Activated CD8-positive, alpha-beta memory T cell treated with anti-CD3 and anti-CD28 coated beads for 48 hours (primary cell): ENCODE results near the gene TTBK1.

Experiments
- DNase-seq, 3 experiments: peaks; one replicate each; pipeline ENCODE4 v3.0.0-alpha.2; 2020; ENCODE audit warnings: low read depth in 2 of 3, low spot score in 2 of 3

Gene TTBK1

DNA sequence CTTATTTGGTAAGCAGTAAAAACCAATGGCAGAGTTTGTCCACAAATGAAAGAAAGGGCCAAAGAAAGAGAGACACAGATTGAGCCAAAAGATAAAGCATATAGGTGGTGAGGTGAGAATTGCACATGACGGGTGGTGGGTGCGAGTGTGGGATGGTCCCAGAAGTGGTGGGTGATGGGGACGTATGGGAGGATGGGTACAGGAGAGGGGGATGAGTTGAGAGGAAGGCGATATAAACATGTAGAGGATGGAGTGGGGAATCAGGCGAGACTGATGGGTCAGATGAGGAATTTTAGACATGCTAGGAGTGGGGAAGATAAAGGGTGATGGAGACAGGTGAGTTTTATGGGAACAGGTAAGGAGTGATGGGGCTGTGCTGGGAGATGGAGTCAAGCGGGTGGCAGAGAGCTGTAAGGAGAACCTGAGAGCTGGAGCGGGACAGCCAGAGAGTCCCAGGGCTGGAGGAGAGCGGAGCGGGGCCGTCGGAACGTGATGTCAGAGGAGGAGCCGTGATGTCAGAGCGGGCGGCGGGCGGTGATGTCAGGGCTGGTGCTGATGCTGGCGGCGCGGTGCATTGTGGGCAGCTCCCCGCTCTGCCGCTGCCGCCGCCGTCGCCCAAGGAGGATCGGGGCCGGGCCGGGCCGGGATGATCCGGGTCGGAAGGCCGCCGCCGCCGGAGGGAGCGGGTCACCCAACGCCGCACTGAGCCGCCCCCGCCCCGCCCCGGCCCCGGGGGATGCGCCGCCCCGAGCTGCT is at the start of gene TTBK1:
Gene TTBK1 (plus strand): TSS at position 574 of the 756 bp plus-strand sequence. CDS start 3,180 bp downstream, outside the sequence.
- no peak for DNase-seq

GRCh38 chr6:43193929-43194328 is 49.4 kb upstream of the TTBK1 start:
- no peak for DNase-seq

- no peak for DNase-seq
Observed at GRCh38 chr6:43196337-43196736, 46.9 kb upstream of the TTBK1 start.

DNA sequence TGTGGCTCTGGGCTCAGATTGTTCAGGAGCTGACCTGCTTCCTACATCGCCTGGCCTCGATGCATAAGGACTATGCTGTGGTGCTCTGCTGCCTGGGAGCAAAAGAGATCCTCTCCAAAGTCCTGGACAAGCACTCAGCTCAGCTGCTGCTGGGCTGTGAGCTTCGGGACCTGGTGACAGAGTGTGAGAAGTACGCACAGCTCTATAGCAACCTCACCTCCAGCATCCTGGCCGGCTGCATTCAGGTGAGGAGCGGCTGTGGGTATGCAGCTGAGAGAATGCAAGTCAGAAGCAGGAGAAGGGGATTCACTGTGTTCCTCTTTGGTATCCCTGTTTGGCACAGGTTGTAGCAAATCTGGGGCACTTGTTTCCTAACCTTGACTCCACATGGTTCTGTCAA is 43.4 kb upstream of the TTBK1 start:
- DNase-seq: no peak

- no peak for DNase-seq
Observed at GRCh38 chr6:43200541-43200940, 42.7 kb upstream of the TTBK1 start.

- DNase-seq: no peak
Observed at GRCh38 chr6:43202451-43202850, 40.8 kb upstream of the TTBK1 start.

- DNase-seq: no peak
Observed at GRCh38 chr6:43203029-43203717, 40.1 kb upstream of the TTBK1 start.

- DNase-seq: no peak
Observed at GRCh38 chr6:43203718-43204095, 39.6 kb upstream of the TTBK1 start.

DNA sequence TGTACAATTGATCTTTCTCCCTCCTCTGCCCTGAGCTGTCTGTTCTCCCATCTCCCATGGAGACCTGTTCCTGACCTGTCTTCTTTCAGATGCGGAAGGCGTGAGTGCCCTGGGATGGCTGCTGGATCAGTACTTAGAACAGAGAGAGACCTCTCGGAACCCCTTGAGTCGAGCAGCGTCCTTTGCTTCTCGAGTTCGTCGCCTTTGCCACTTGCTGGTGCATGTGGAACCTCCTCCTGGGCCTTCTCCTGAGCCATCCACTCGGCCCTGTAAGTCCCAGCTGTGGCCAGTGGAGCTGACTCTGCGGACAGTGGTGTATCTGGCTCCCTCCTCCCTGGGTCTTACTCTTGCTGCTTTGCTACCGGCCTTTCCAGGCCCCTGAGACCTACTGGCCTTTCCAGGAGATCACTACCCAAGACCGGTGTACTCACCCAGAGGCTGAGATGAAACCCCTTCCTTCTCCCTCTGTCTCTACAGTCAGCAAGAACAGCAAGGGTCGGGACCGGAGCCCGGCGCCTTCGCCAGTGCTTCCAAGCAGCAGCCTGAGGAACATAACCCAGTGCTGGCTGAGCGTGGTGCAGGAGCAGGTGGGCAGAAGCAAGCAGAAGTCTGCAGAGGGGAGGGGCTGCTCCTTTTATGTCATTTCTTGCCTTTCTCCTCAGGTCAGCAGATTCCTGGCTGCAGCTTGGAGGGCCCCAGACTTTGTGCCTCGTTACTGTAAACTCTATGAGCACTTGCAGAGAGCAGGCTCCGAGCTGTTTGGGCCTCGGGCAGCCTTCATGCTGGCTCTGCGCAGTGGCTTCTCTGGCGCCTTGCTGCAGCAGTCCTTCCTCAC is 38.8 kb upstream of the TTBK1 start:
- no peak for DNase-seq

- DNase-seq: no peak
Observed at GRCh38 chr6:43205849-43206248, 37.4 kb upstream of the TTBK1 start.

- DNase-seq: no peak
Observed at GRCh38 chr6:43207286-43207685, 36.0 kb upstream of the TTBK1 start.

DNA sequence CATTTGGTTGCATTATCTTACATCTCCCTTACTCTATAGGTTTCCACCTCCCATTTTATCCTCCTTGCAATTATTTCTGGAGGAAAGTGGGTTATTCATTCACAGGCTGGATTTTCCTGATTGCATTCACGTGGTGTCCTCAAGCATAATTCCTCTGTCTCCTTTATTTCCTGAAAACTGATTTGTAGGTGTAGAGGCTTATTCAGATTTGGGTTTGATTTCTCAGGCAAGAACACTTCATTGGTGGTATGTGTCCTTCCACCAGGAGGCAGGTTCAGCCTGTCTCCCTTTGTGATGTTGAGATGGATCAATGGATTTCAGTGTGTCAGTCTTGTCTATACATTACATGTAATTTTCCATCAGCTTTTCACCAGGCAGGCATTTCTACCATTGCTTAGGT is 31.3 kb upstream of the TTBK1 start:
- DNase-seq: no peak

DNA sequence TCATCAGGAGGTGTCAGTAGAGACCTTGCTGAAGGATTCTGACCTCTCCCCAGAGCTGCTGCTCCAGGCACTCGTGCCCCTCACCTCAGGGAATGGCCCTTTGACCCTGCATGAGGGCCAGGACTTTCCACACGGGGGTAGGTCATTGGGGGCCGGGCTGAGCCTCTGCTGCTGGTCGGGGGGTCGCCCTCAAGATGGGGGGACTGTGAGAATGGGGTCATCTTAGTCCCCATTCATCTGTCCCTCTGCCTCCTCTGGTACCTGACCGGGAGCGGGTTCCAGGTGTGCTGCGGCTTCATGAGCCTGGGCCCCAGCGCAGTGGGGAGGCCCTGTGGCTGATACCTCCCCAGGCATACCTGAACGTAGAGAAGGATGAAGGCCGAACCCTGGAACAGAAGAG is 29.9 kb upstream of the TTBK1 start:
- DNase-seq: no peak

- DNase-seq: no peak
Observed at GRCh38 chr6:43215066-43215465, 28.2 kb upstream of the TTBK1 start.

DNA sequence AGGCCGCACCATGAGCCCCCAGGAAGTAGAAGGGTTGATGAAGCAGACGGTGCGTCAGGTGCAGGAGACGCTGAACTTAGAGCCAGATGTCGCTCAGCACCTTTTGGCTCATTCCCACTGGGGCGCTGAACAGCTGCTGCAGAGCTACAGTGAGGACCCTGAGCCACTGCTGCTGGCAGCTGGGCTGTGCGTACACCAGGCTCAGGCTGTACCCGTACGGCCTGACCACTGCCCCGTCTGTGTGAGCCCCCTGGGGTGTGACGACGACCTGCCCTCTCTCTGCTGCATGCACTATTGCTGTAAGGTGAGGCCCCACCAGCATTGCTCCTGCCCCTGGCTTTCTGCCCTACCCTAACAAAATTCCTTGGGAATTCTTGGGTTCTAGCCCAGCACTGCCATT is 27.1 kb upstream of the TTBK1 start:
- DNase-seq: no peak

DNA sequence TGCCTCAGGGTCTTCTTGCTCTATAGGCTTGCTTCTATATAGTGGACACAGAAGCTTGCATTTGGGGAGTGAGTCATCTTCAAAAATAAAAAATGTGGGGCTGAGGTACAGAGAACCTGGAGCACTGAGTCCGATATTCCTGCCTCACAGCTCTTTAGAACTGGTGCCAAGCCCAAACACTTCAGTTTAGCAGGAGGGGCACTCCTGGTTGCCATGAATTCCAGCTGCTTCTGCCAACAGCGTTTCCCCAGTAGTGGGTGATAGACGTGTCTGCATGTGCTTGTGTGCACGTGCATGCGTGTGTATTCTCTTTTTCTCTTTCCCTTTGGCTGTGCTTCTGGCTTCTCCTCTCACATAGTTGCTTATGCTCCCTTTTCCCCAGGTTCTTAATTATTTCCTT is 25.9 kb upstream of the TTBK1 start:
- DNase-seq: no peak

GRCh38 chr6:43219119-43219518 is 24.2 kb upstream of the TTBK1 start:
- no peak for DNase-seq

GRCh38 chr6:43219814-43220213 is 23.5 kb upstream of the TTBK1 start:
- DNase-seq: no peak

GRCh38 chr6:43220439-43220951 is 22.8 kb upstream of the TTBK1 start:
- DNase-seq: no peak

DNA sequence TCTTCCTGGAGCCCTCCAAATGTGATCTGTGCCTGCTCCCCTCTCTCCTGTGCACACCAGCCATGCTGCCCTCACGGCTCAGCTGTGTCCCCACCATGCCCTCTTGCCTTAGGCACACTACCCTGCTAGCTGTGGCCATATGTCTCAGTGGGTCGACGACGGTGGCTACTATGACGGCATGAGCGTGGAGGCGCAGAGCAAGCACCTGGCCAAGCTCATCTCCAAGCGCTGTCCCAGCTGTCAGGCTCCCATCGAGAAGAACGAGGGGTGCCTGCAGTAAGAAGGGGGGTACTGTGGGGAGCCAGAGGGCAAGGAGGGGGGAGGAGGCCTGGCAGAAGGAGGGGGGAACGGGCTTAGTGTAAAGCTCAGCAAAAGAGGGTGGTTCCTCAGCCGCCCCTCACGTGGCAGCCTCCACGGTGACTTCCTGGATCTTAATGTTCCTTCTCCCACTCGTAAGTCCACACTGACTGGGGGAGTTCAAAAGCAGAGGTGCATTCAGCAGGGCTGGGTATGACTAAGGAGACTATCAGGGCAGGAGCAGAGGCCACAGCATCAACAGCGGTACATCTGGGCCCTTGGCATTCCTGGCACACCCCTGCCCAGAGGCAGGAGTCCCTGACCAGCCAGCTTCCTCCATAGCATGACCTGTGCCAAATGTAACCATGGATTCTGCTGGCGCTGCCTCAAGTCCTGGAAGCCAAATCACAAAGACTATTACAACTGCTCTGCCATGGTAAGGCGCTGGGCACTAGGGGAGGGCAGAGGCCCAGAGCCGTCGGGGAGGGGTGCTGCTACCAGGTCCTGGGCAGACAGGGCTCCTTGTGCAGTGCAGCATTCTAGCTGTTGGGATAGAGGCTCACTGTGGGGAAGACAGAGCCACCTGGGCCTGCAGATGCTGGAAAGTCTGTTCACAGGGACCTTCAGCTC is 22.0 kb upstream of the TTBK1 start:
- no peak for DNase-seq
